OCI-LY1 (cell line): ENCODE data around the gene VSTM4.

Experiments used
- H2AFZ ChIP-seq: fragments of 200-600 bp; sonication (generic), shearing (Covaris generic); 2 replicates; pipeline ENCODE4 v1.6.0; 2014; ENCODE audit warnings: antibody characterized with exemption, mild to moderate bottlenecking, low read length
- H3F3A ChIP-seq: fragments of 200-600 bp; sonication (generic), shearing (Covaris generic); 2 replicates; pipeline ENCODE4 v1.6.0; 2014; ENCODE audit warnings: mild to moderate bottlenecking, antibody characterized with exemption, low read length, moderate library complexity; ENCODE audit not compliant: insufficient read depth
- H3K27ac ChIP-seq: fragments of 200-600 bp; sonication (generic); 2 replicates; pipeline ENCODE4 v1.5.1; 2014; ENCODE audit warnings: low read length, mixed run types, mild to moderate bottlenecking, low read depth; ENCODE audit not compliant: poor library complexity, severe bottlenecking
- H3K27me3 ChIP-seq: fragments of 200-600 bp; sonication (generic); 2 replicates; pipeline ENCODE4 v1.6.0; 2014; ENCODE audit warnings: antibody characterized with exemption, mild to moderate bottlenecking, low read length, moderate library complexity; ENCODE audit not compliant: insufficient read depth
- H3K36me3 ChIP-seq: fragments of 200-600 bp; sonication (generic); 2 replicates; pipeline ENCODE4 v1.6.1; 2014; ENCODE audit warnings: mild to moderate bottlenecking, antibody characterized with exemption, low read length, moderate library complexity, mixed read lengths; ENCODE audit not compliant: insufficient read depth
- H3K4me1 ChIP-seq: fragments of 200-600 bp; sonication (generic); 2 replicates; pipeline ENCODE4 v1.5.1; 2014; ENCODE audit warnings: mild to moderate bottlenecking, low read length, moderate library complexity; ENCODE audit not compliant: insufficient read depth, severe bottlenecking
- H3K4me2 ChIP-seq: fragments of 200-600 bp; sonication (generic), shearing (Covaris generic); 2 replicates; pipeline ENCODE4 v1.6.1; 2014; ENCODE audit warnings: low read length
- H3K4me3 ChIP-seq: fragments of 200-600 bp; sonication (generic); 2 replicates; pipeline ENCODE4 v1.5.1; 2014; ENCODE audit warnings: low read length, low read depth, mild to moderate bottlenecking, mixed read lengths; ENCODE audit not compliant: poor library complexity, severe bottlenecking
- H3K79me2 ChIP-seq: fragments of 200-600 bp; shearing (Covaris generic); 2 replicates; pipeline ENCODE4 v1.6.1; 2016; ENCODE audit warnings: mixed run types, low read length, mixed read lengths; ENCODE audit not compliant: insufficient read depth
- H3K9ac ChIP-seq: fragments of 200-600 bp; sonication (generic), shearing (Covaris generic); 2 replicates; pipeline ENCODE4 v1.6.1; 2014; ENCODE audit warnings: mild to moderate bottlenecking, low read length, mixed read lengths
- H3K9me2 ChIP-seq: fragments of 200-600 bp; sonication (generic), shearing (Covaris generic); 2 replicates; pipeline ENCODE4 v1.6.1; 2014; ENCODE audit warnings: low read depth, mild to moderate bottlenecking, low read length, mixed read lengths
- H3K9me3 ChIP-seq: fragments of 200-600 bp; shearing (Covaris generic); 2 replicates; pipeline ENCODE4 v1.6.1; 2014; ENCODE audit warnings: low read length, mixed read lengths
- H4K20me1 ChIP-seq: fragments of 200-600 bp; sonication (generic), shearing (Covaris generic); 2 replicates; pipeline ENCODE4 v1.6.0; 2016; ENCODE audit warnings: mild to moderate bottlenecking, low read length; ENCODE audit not compliant: insufficient read depth
- CTCF ChIP-seq: fragments of 200-600 bp; sonication (generic), shearing (Covaris generic); IDR thresholded peaks from 2 replicates; pipeline ENCODE4 v1.5.1; 2017; ENCODE audit warnings: mild to moderate bottlenecking, antibody characterized with exemption, low read length, moderate library complexity, mixed read lengths
- EZH2 ChIP-seq: fragments of 200-600 bp; sonication (generic), shearing (Covaris generic); IDR thresholded peaks from 2 replicates; pipeline ENCODE4 v1.8.0; 2017; ENCODE audit warnings: borderline replicate concordance, mixed run types, mild to moderate bottlenecking, antibody characterized with exemption, low read length, moderate library complexity, mixed read lengths

VSTM4 gene

GRCh38 chr10:49009199-49009979, 105.9 kb downstream of the VSTM4 start:
- Histone ChIP-seq H3K9me3 (no peaks in the 10 kb centered on the region), H2AFZ (no peak overlapping the region), H3K79me2 (no peaks in the 10 kb centered on the region), H3K4me2 (no peak overlapping the region), H3K9me2 (no peaks in the 10 kb centered on the region), H4K20me1 (no peaks in the 10 kb centered on the region), H3K4me1 (no peaks in the 10 kb centered on the region), H3K9ac (no peak overlapping the region), H3F3A (no peaks in the 10 kb centered on the region), H3K27ac (no peak overlapping the region), H3K27me3 (no peaks in the 10 kb centered on the region), H3K36me3 (no peaks in the 10 kb centered on the region), H3K4me3 (no peak overlapping the region)
- TF ChIP-seq EZH2 (no peak), CTCF (no peak)

GRCh38 chr10:49008505-49009198, 106.7 kb downstream of the VSTM4 start:
- no peaks in the 10 kb centered on the region for H3K9me2 ChIP-seq
- no peak for TF ChIP-seq CTCF
- TF ChIP-seq EZH2 = no peak
- H3K36me3 ChIP-seq = no peaks in the 10 kb centered on the region
- H3K4me3 ChIP-seq = no peak overlapping the region
- H3K27ac ChIP-seq = no peak overlapping the region
- no peaks in the 10 kb centered on the region for H3K9me3 ChIP-seq
- H3K4me1 ChIP-seq = no peaks in the 10 kb centered on the region
- no peak overlapping the region for H2AFZ ChIP-seq
- H4K20me1 ChIP-seq = no peaks in the 10 kb centered on the region
- no peak overlapping the region for H3K9ac ChIP-seq
- H3K27me3 ChIP-seq = no peaks in the 10 kb centered on the region
- H3K4me2 ChIP-seq = no peak overlapping the region
- no peaks in the 10 kb centered on the region for H3K79me2 ChIP-seq
- H3F3A ChIP-seq = no peaks in the 10 kb centered on the region

GRCh38 chr10:49008091-49008490, 107.2 kb downstream of the VSTM4 start:
- Histone ChIP-seq H3K4me2 (no peak overlapping the region), H3K36me3 (no peaks in the 10 kb centered on the region), H3F3A (no peaks in the 10 kb centered on the region), H2AFZ (no peak overlapping the region), H3K4me1 (no peaks in the 10 kb centered on the region), H3K9me2 (no peaks in the 10 kb centered on the region), H3K79me2 (no peaks in the 10 kb centered on the region), H3K9me3 (no peaks in the 10 kb centered on the region), H4K20me1 (no peaks in the 10 kb centered on the region), H3K9ac (no peak overlapping the region), H3K27me3 (no peaks in the 10 kb centered on the region), H3K27ac (no peak overlapping the region), H3K4me3 (no peak overlapping the region)
- TF ChIP-seq CTCF (no peak), EZH2 (no peak)
